Mucosa of rectum (tissue), 2 donors: ENCODE measurements around the gene FAM222A.

Experiments
- H3K27ac ChIP-seq, 2 donors: one replicate each; pipeline ENCODE4 v1.7.0; 2013; ENCODE audit warnings: inconsistent platforms in 2 of 2, low read depth in 2 of 2, low read length in 2 of 2
- H3K27me3 ChIP-seq, 2 donors: one replicate each; pipeline ENCODE4 v1.7.0; 2013; ENCODE audit warnings: low read length in 2 of 2; ENCODE audit not compliant: control insufficient read depth in 2 of 2, insufficient read depth in 2 of 2
- H3K36me3 ChIP-seq, 2 donors: one replicate each; pipeline ENCODE4 v1.7.0; 2013; ENCODE audit warnings: low read length in 2 of 2; ENCODE audit not compliant: control insufficient read depth in 2 of 2, insufficient read depth in 2 of 2
- H3K4me1 ChIP-seq, 2 donors: one replicate each; pipeline ENCODE4 v1.7.0; 2013; ENCODE audit warnings: low read length in 2 of 2, mild to moderate bottlenecking in 1 of 2; ENCODE audit not compliant: control insufficient read depth in 2 of 2, insufficient read depth in 2 of 2
- H3K4me3 ChIP-seq, 2 donors: one replicate each; pipeline ENCODE4 v1.7.0; 2013; ENCODE audit warnings: low read length in 2 of 2
- H3K9ac ChIP-seq, 2 donors: one replicate each; pipeline ENCODE4 v1.7.0; 2013; ENCODE audit warnings: low read length in 2 of 2, low read depth in 1 of 2, mild to moderate bottlenecking in 1 of 2
- H3K9me3 ChIP-seq, 2 donors: one replicate each; pipeline ENCODE4 v1.7.0; 2013; ENCODE audit warnings: low read length in 2 of 2; ENCODE audit not compliant: control insufficient read depth in 2 of 2
- donor health status: healthy.
- donor health status: Normal muscosa, but diverticular disease.

The FAM222A gene

GRCh38 chr12:109760031-109760929 lies 46.7 kb downstream of the FAM222A start:
- no peaks in the 10 kb centered on the region for H3K27me3 ChIP-seq
- H3K27ac ChIP-seq = no peak overlapping the region
- no peak overlapping the region for H3K4me3 ChIP-seq
- no peaks in the 10 kb centered on the region for H3K36me3 ChIP-seq
- peaks cover 0 to 3% of the 10 kb centered on the region in 2 donors for H3K4me1 ChIP-seq
- no peak overlapping the region for H3K9ac ChIP-seq
- no peaks in the 10 kb centered on the region for H3K9me3 ChIP-seq

- no peak overlapping the region for H3K9ac ChIP-seq
- H3K27me3 ChIP-seq = no peaks in the 10 kb centered on the region
- H3K4me1 ChIP-seq = peaks cover 0 to 3% of the 10 kb centered on the region in 2 donors
- no peak overlapping the region for H3K27ac ChIP-seq
- no peaks in the 10 kb centered on the region for H3K9me3 ChIP-seq
- no peaks in the 10 kb centered on the region for H3K36me3 ChIP-seq
- H3K4me3 ChIP-seq = no peak overlapping the region
Measured at GRCh38 chr12:109760930-109761921, 47.6 kb downstream of the FAM222A start.

DNA sequence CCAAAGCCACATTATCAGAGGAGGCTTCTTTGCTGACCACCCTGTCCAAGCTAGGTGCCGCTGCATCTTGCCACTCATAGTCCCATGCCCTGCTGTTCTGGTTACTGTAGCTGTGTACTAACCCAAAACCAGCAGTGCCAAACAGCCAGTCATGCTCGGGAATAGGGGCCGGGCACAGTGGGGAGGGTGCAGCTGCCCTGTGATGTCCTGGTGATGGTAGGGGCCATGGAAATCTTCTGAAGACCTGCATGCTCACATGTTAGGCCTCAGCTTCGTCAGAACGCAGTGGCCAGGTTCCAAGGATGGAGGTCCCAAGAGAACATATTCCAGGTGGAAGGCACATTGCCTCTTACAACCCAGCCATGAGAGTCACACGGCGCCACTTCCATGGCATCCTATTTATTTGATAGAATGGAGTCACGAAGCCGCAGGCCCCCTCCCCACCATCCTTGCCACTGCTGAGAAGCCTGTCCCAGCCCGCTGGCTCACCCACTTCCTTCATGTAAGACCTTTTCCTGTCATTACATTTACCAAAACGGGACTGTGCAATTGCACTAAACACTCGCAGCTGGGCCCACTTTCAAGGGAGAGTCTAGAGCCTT lies 48.5 kb downstream of the FAM222A start:
- H3K4me1 ChIP-seq = peaks cover 0 to 3% of the 10 kb centered on the region in 2 donors
- H3K27me3 ChIP-seq = no peaks in the 10 kb centered on the region
- H3K27ac ChIP-seq = no peak overlapping the region
- no peak overlapping the region for H3K9ac ChIP-seq
- H3K9me3 ChIP-seq = no peaks in the 10 kb centered on the region
- H3K4me3 ChIP-seq = no peak overlapping the region
- no peaks in the 10 kb centered on the region for H3K36me3 ChIP-seq

- no peaks in the 10 kb centered on the region for H3K9me3 ChIP-seq
- no peaks in the 10 kb centered on the region for H3K36me3 ChIP-seq
- peak overlapping the region in 1 of 2 donors; percentile 39 for H3K27ac ChIP-seq
- H3K4me1 ChIP-seq = peaks cover 0 to 3% of the 10 kb centered on the region in 2 donors
- no peak overlapping the region for H3K4me3 ChIP-seq
- no peak overlapping the region for H3K9ac ChIP-seq
- no peaks in the 10 kb centered on the region for H3K27me3 ChIP-seq
Measured at GRCh38 chr12:109762673-109763191, 49.1 kb downstream of the FAM222A start.

GRCh38 chr12:109763201-109763841 lies 49.7 kb downstream of the FAM222A start:
- Histone ChIP-seq H3K27ac (peak overlapping the region in 1 of 2 donors; percentile 39), H3K9ac (no peak overlapping the region), H3K4me3 (no peak overlapping the region), H3K27me3 (no peaks in the 10 kb centered on the region), H3K9me3 (no peaks in the 10 kb centered on the region), H3K4me1 (peaks cover 0 to 3% of the 10 kb centered on the region in 2 donors), H3K36me3 (no peaks in the 10 kb centered on the region)

GRCh38 chr12:109764123-109764522 lies 50.5 kb downstream of the FAM222A start:
- Histone ChIP-seq H3K9ac (no peak overlapping the region), H3K36me3 (no peaks in the 10 kb centered on the region), H3K27ac (no peak overlapping the region), H3K9me3 (no peaks in the 10 kb centered on the region), H3K4me1 (peaks cover 0 to 3% of the 10 kb centered on the region in 2 donors), H3K4me3 (no peak overlapping the region), H3K27me3 (no peaks in the 10 kb centered on the region)

- Histone ChIP-seq H3K9me3 (no peaks in the 10 kb centered on the region), H3K27ac (no peak overlapping the region), H3K9ac (no peak overlapping the region), H3K4me3 (no peak overlapping the region), H3K27me3 (no peaks in the 10 kb centered on the region), H3K4me1 (peaks cover 0 to 3% of the 10 kb centered on the region in 2 donors), H3K36me3 (no peaks in the 10 kb centered on the region)
Measured at GRCh38 chr12:109764776-109765445, 51.3 kb downstream of the FAM222A start.

DNA sequence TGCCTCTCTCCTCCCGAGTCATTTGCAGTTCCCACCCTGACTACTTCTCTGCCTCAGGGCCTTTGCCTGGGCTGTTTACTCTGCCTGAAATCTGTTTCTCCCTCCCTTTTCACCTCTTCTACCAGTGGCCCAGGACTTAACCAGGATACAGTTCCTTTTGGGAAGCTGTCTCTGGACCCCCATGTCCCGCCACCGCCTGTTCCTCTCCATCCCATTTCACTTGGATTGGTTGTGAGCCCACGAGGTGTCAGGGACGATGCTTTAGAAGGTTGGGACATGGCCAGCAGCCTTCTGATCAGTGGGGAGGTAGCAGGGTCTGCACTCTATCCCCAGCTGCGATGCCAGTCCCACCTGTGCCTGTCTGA lies 51.8 kb downstream of the FAM222A start:
- Histone ChIP-seq H3K27me3 (no peaks in the 10 kb centered on the region), H3K9me3 (no peaks in the 10 kb centered on the region), H3K36me3 (no peaks in the 10 kb centered on the region), H3K9ac (no peak overlapping the region), H3K4me1 (peaks cover 0 to 3% of the 10 kb centered on the region in 2 donors), H3K27ac (no peak overlapping the region), H3K4me3 (no peak overlapping the region)

- peaks cover 0 to 3% of the 10 kb centered on the region in 2 donors for H3K4me1 ChIP-seq
- no peaks in the 10 kb centered on the region for H3K36me3 ChIP-seq
- no peak overlapping the region for H3K4me3 ChIP-seq
- H3K27me3 ChIP-seq = no peaks in the 10 kb centered on the region
- H3K9me3 ChIP-seq = no peaks in the 10 kb centered on the region
- H3K27ac ChIP-seq = no peak overlapping the region
- no peak overlapping the region for H3K9ac ChIP-seq
Measured at GRCh38 chr12:109766251-109766778, 52.7 kb downstream of the FAM222A start.
